HG02981 (cell line): ENCODE data around the gene CTCFL.

Experiments
- ATAC-seq: cut with Tn5 transposase; IDR thresholded peaks from one replicate; pipeline ENCODE4 v1.9.1; 2021; ENCODE audit warnings: mild to moderate bottlenecking, moderate library complexity; ENCODE audit not compliant: unreplicated experiment

The CTCFL gene

GRCh38 chr20:57450419-57450818 is 74.5 kb downstream of the CTCFL start:
- ATAC-seq = peak; percentile 80

- ATAC-seq = no peak
Observed at GRCh38 chr20:57449398-57450354, 75.3 kb downstream of the CTCFL start.

GRCh38 chr20:57448764-57449354 is 76.1 kb downstream of the CTCFL start:
- no peak for ATAC-seq
